Measurements from ENCODE around the gene PRC1.

Gene PRC1

GRCh38 chr15:90990446-90990845 lies 3.9 kb downstream of the PRC1 start:
- no peak for DNase-seq (ENCODE audit: low read depth in 2 of 3, low spot score in 2 of 3)

- DNase-seq (ENCODE audit: low read depth in 2 of 3, low spot score in 2 of 3): no peak
Observed at GRCh38 chr15:90989040-90989768, 5.1 kb downstream of the PRC1 start.

GRCh38 chr15:90988296-90988695 lies 6.0 kb downstream of the PRC1 start:
- no peak for DNase-seq (ENCODE audit: low read depth in 2 of 3, low spot score in 2 of 3)

- no peak for DNase-seq (ENCODE audit: low read depth in 2 of 3, low spot score in 2 of 3)
Observed at GRCh38 chr15:90987561-90988141, 6.7 kb downstream of the PRC1 start.

GRCh38 chr15:90986790-90987507 lies 7.4 kb downstream of the PRC1 start:
- DNase-seq (ENCODE audit: low read depth in 2 of 3, low spot score in 2 of 3): no peak

GRCh38 chr15:90982135-90982534 lies 12.2 kb downstream of the PRC1 start:
- no peak for DNase-seq (ENCODE audit: low read depth in 2 of 3, low spot score in 2 of 3)

GRCh38 chr15:90981681-90982080 lies 12.7 kb downstream of the PRC1 start:
- DNase-seq (ENCODE audit: low read depth in 2 of 3, low spot score in 2 of 3): no peak

GRCh38 chr15:90979582-90979981 lies 14.8 kb downstream of the PRC1 start:
- no peak for DNase-seq (ENCODE audit: low read depth in 2 of 3, low spot score in 2 of 3)

GRCh38 chr15:90974216-90974615 lies 20.1 kb downstream of the PRC1 start:
- no peak for DNase-seq (ENCODE audit: low read depth in 2 of 3, low spot score in 2 of 3)

GRCh38 chr15:90972133-90972532 lies 22.2 kb downstream of the PRC1 start:
- DNase-seq (ENCODE audit: low read depth in 2 of 3, low spot score in 2 of 3): no peak

GRCh38 chr15:90970274-90970673 lies 24.1 kb downstream of the PRC1 start:
- DNase-seq (ENCODE audit: low read depth in 2 of 3, low spot score in 2 of 3): no peak

GRCh38 chr15:90968434-90968833 lies 25.9 kb downstream of the PRC1 start:
- no peak for DNase-seq (ENCODE audit: low read depth in 2 of 3, low spot score in 2 of 3)

GRCh38 chr15:90967206-90967605 lies 27.1 kb downstream of the PRC1 start:
- DNase-seq (ENCODE audit: low read depth in 2 of 3, low spot score in 2 of 3): no peak

GRCh38 chr15:90966262-90966661 lies 28.1 kb downstream of the PRC1 start:
- DNase-seq (ENCODE audit: low read depth in 2 of 3, low spot score in 2 of 3): no peak

- no peak for DNase-seq (ENCODE audit: low read depth in 2 of 3, low spot score in 2 of 3)
Observed at GRCh38 chr15:90962021-90962420, 32.3 kb downstream of the PRC1 start.

- no peak for DNase-seq (ENCODE audit: low read depth in 2 of 3, low spot score in 2 of 3)
Observed at GRCh38 chr15:90960298-90961091, 33.8 kb downstream of the PRC1 start.

- DNase-seq (ENCODE audit: low read depth in 2 of 3, low spot score in 2 of 3): no peak
Observed at GRCh38 chr15:90959894-90960293, 34.4 kb downstream of the PRC1 start.

GRCh38 chr15:90959028-90959595 lies 35.2 kb downstream of the PRC1 start:
- no peak for DNase-seq (ENCODE audit: low read depth in 2 of 3, low spot score in 2 of 3)

- no peak for DNase-seq (ENCODE audit: low read depth in 2 of 3, low spot score in 2 of 3)
Observed at GRCh38 chr15:90957791-90958190, 36.5 kb downstream of the PRC1 start.

- DNase-seq (ENCODE audit: low read depth in 2 of 3, low spot score in 2 of 3): no peak
Observed at GRCh38 chr15:90957031-90957790, 37.1 kb downstream of the PRC1 start.

All from activated CD8-positive, alpha-beta memory T cell treated with anti-CD3 and anti-CD28 coated beads for 48 hours (primary cell).